Kidney (tissue), 14 donors: Measurements from ENCODE around the gene XYLT1. TPM values are rescaled to one million over a fixed set of nuclear protein-coding genes. Genes with fewer than 3 reads are reported as not detected.

Source experiments
- DNase-seq, 5 donors: peaks; one replicate each; pipeline ENCODE4 v3.0.0-alpha.2; 2013 to 2020
- FAIRE-seq: peaks from 2 replicates; lab custom pipeline; 2012; peaks lifted over from hg19 to GRCh38; lab: Jason Lieb, UNC
- H3K27ac ChIP-seq, 2 donors: one replicate each; pipeline ENCODE4 v1.7.0; 2013; ENCODE audit warnings: low read depth in 2 of 2, low read length in 2 of 2, inconsistent platforms in 1 of 2
- H3K27me3 ChIP-seq: one replicate; pipeline ENCODE4 v1.7.1; 2013; ENCODE audit warnings: low read length, inconsistent platforms; ENCODE audit not compliant: control insufficient read depth, insufficient read depth
- H3K36me3 ChIP-seq, 3 donors: one replicate each; pipeline versions ENCODE4 v1.7.0 to v1.7.1; 2013; ENCODE audit warnings: low read length in 3 of 3, control low read depth in 1 of 3, inconsistent platforms in 1 of 3; ENCODE audit not compliant: insufficient read depth in 3 of 3, control insufficient read depth in 2 of 3
- H3K4me1 ChIP-seq, 3 donors: one replicate each; pipeline versions ENCODE4 v1.7.0 to v1.7.1; 2013; ENCODE audit warnings: low read length in 3 of 3, inconsistent platforms in 1 of 3, low read depth in 1 of 3; ENCODE audit not compliant: control insufficient read depth in 2 of 3, insufficient read depth in 2 of 3
- H3K4me3 ChIP-seq, 3 donors: one replicate each; pipeline versions ENCODE4 v1.7.0 to v1.8.1; 2013; ENCODE audit warnings: low read length in 3 of 3, control low read depth in 1 of 3, inconsistent platforms in 1 of 3
- H3K9ac ChIP-seq, 3 donors: one replicate each; pipeline versions ENCODE4 v1.7.0 to v1.7.1; 2013; ENCODE audit warnings: low read length in 3 of 3, control low read depth in 1 of 3, inconsistent platforms in 1 of 3
- H3K9me3 ChIP-seq, 3 donors: one replicate each; pipeline versions ENCODE4 v1.7.0 to v1.7.1; 2013; ENCODE audit warnings: low read length in 3 of 3, control low read depth in 1 of 3, inconsistent platforms in 1 of 3; ENCODE audit not compliant: control insufficient read depth in 2 of 3, insufficient read depth in 1 of 3
- intact Hi-C: fragments of 100-400 bp; cut with DNase I; formaldehyde crosslinking; loops from one replicate; pipeline ENCODE4 v1.11.1; 2022
- polyA plus RNA-seq: library from polyadenylated mRNA; stranded (reverse); fragments of 350-450 nt; fragmentation: Illumina TruSeq; extraction: RNeasy Lipid Tissue Mini Kit (QIAGEN cat#74804); gene quantifications from one replicate; pipeline ENCODE4 v1.2.3, GENCODE V29; 2014; ENCODE audit warnings: low read depth, low replicate concordance; ENCODE audit not compliant: insufficient read depth
- total RNA-seq: library from RNA; stranded (reverse); fragmentation: NEBNext Ultra II Directional; extraction: Animal tissue kit (Norgen Biotek cat#: 25700); gene quantifications from one replicate; pipeline ENCODE4 v1.2.1, GENCODE V29; 2021
- TF ChIP-seq, protein P1 (sequence below): IDR thresholded peaks from 3 replicates; pipeline ENCODE4 v1.5.1; 2012; ENCODE audit warnings: mild to moderate bottlenecking, moderate library complexity, borderline replicate concordance; ENCODE audit not compliant: insufficient read depth; ENCODE audit errors: extremely low read depth
- donor health status: control.
- donor health status: control.
- donor health status: control.
- donor health status: control.
- donor health status: control.
- donor health status: DM: yes; HTN: yes; CAD: no.
- donor health status: Normal renal cell carcinoma (clear cell type).

The XYLT1 gene
- total and polyA plus RNA-seq, 2 donors from 2014 or later: 0.52 to 7.6 TPM

DNA sequence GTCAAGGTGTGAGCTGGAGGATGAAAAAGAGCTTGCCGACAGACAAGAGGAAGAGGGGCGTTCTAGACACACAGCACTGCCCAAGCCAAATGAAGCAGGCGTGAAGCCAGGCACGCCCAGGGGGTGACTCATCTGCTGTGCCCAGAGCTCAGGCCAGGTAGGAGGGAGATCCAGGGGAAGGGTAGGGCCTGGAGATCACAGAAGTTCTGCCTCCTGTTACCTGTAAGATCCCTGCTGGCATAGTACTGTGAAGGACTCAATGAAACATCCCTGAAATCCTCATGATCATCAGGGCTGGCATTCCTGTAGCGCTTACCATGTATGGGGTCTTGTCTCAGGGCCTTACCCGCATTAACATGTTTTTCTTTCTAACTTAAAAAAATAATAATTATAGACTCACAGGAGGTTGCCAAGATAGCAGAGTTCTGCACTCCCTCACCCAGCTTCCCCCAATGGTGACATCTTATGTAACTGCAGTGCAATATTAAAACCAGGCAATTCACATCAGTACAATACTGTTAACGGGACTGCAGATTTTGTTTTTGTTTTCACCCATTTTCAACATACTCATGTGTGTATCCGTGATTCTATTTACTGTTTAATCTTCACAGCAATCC, 158.6 kb downstream of the XYLT1 start:
- Histone ChIP-seq H3K4me1 (peaks cover 0 to 4% (median 3%) of the 10 kb centered on the region in 3 donors), H3K9me3 (no peaks in the 10 kb centered on the region), H3K27me3 (no peaks in the 10 kb centered on the region), H3K27ac (no peak overlapping the region), H3K36me3 (no peaks in the 10 kb centered on the region), H3K9ac (no peak overlapping the region), H3K4me3 (no peak overlapping the region)
- TF ChIP-seq, protein P1, sequence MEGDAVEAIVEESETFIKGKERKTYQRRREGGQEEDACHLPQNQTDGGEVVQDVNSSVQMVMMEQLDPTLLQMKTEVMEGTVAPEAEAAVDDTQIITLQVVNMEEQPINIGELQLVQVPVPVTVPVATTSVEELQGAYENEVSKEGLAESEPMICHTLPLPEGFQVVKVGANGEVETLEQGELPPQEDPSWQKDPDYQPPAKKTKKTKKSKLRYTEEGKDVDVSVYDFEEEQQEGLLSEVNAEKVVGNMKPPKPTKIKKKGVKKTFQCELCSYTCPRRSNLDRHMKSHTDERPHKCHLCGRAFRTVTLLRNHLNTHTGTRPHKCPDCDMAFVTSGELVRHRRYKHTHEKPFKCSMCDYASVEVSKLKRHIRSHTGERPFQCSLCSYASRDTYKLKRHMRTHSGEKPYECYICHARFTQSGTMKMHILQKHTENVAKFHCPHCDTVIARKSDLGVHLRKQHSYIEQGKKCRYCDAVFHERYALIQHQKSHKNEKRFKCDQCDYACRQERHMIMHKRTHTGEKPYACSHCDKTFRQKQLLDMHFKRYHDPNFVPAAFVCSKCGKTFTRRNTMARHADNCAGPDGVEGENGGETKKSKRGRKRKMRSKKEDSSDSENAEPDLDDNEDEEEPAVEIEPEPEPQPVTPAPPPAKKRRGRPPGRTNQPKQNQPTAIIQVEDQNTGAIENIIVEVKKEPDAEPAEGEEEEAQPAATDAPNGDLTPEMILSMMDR: no peak
- intact Hi-C loops: no loop called here
- FAIRE-seq (no peak), DNase-seq (peak in 1 of 5 donors; percentile 77)

DNA sequence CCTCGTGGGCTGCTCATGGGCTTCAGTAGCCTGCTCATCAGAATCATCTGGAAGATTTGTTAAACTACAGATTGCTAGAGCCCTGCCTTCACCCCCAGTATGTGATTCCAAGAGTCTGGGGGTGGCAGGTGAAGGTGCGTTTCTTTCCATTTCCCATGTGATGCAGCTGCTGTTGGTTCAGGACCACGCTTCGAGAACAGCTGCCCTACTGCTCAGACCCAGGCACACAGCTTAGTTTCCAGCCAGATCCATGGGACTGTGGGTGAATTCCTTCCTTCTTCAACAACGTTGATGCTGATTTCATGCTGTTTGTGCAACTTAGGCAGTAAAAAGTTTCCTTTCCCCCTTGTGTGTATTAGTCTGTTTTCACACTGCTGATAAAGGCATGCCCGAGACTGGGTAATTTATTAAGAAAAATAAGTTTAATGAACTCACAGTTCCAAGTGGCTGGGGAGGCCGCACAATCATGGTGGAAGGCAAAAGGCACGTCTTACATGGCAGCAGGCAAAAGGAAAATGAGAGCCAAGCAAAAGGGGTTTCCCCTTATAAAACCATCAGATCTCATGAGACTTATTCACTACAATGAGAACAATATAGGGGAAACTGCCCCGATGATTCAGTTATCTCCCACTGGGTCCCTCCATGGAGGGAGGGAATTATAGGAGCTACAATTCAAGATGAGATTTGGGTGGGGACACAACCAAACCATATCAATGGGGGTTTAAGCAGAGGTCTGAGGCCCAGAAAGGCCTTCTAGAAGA, 159.2 kb downstream of the XYLT1 start:
- no peak overlapping the region for H3K4me3 ChIP-seq
- no peaks in the 10 kb centered on the region for H3K9me3 ChIP-seq
- FAIRE-seq: no peak
- no peak overlapping the region for H3K27ac ChIP-seq
- intact Hi-C loops: no loop called here
- TF ChIP-seq, protein P1: no peak
- no peaks in the 10 kb centered on the region for H3K36me3 ChIP-seq
- H3K9ac ChIP-seq: no peak overlapping the region
- DNase-seq: no peak
- H3K4me1 ChIP-seq: peaks cover 0 to 4% (median 3%) of the 10 kb centered on the region in 3 donors
- H3K27me3 ChIP-seq: no peaks in the 10 kb centered on the region

DNA sequence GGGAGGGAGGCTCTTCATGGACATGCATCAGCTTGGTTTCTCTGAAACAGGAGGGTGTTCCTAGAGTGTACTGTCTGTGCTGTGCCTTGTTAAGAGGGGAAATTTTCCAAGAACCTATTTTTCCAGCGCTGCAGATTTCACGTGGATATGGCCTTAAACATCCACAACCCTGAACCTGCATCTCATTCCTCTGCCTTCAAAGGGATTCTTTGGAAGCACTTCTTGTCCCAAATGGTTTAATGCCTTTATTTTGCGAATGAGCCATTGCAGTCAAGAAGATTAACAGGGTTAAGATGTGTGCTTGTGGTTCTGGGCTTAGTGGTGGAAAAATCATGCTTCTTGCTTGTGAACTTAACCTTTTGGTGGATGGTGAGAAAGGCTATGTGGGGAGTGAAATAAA, 161.2 kb downstream of the XYLT1 start:
- no peaks in the 10 kb centered on the region for H3K27me3 ChIP-seq
- FAIRE-seq (no peak), DNase-seq (no peak)
- TF ChIP-seq, protein P1: no peak
- H3K9ac ChIP-seq: no peak overlapping the region
- H3K36me3 ChIP-seq: no peaks in the 10 kb centered on the region
- H3K27ac ChIP-seq: no peak overlapping the region
- intact Hi-C loops: no loop called here
- no peaks in the 10 kb centered on the region for H3K9me3 ChIP-seq
- no peak overlapping the region for H3K4me3 ChIP-seq
- H3K4me1 ChIP-seq: peaks cover 0 to 6% (median 4%) of the 10 kb centered on the region in 3 donors
